Fibroblast of skin of right biceps (primary cell): ENCODE data around the gene IQCE.
"Not testable (repeated sequence)": the region's sequence is repeated elsewhere in the genome, so short reads cannot be mapped to it uniquely, and the experiment has no call there.

Experiments used
- DNase-seq: peaks from one replicate; pipeline ENCODE4 v3.0.0-alpha.2; 2013

The IQCE gene

GRCh38 chr7:2582006-2582735, 23.4 kb downstream of the IQCE start:
- DNase-seq = no peak

GRCh38 chr7:2583798-2584580, 25.2 kb downstream of the IQCE start:
- DNase-seq = no peak

DNA sequence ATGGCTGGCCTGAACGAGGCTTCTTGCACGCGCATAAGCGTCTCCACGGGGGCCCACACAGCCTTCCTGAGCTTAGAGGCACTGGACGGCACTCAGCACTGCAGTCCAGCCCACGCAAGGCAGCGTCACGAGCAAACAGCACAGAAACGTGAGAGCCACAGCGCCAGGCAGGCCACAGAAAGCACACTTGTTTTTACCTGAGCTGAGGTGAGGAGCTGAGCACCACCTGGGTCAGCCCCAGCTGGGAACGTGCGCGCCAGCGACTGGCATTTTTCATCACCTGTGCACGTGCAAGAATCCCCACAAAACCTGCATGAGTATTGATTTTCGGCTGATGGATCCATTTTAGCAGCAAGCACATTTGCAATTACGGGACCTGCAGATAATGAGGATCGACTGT, 26.7 kb downstream of the IQCE start:
- DNase-seq = no peak

GRCh38 chr7:2586326-2587020, 27.7 kb downstream of the IQCE start:
- no peak for DNase-seq

GRCh38 chr7:2587134-2587533, 28.4 kb downstream of the IQCE start:
- DNase-seq = no peak

- DNase-seq = no peak
Observed at GRCh38 chr7:2587778-2588177, 29.0 kb downstream of the IQCE start.

DNA sequence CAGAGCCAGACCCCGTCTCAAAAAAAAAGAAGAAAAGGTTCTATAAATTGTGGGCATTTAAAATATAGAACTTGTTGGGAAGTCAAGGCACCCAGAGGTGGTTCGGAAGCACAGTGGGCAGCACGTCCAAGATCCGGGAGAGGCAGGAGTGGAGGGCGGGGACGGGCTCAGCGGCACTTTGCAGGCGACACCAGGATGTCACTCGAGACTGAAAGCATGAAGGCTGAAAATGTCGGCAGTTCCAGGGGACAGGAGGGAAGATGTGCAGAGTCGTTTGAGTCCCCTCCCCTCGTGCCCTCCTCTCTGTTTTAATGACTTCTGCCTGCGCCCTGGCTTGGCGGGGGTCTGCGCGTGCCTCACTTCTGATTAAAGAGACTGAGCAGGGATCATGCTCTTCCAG, 30.6 kb downstream of the IQCE start:
- DNase-seq = no peak

DNA sequence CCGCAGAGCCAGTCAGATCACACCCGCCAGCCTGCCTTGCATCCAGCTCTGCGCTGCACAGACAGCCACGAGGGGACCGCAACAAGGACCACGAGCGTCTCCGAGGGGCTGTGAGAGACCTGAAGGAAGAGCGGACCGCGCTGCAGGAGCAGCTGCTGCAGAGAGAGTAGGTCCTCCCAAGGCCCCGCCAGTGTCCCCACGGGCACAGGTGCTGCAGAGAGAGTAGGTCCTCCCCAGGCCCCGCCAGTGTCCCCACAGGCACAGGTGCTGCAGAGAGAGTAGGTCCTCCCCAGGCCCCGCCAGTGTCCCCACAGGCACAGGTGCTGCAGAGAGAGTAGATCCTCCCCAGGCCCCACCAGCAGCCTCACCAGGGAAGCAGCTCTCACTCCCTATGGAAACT, 31.2 kb downstream of the IQCE start:
- DNase-seq = not testable (repeated sequence)

- DNase-seq = no peak
Observed at GRCh38 chr7:2592375-2592865, 33.6 kb downstream of the IQCE start.

DNA sequence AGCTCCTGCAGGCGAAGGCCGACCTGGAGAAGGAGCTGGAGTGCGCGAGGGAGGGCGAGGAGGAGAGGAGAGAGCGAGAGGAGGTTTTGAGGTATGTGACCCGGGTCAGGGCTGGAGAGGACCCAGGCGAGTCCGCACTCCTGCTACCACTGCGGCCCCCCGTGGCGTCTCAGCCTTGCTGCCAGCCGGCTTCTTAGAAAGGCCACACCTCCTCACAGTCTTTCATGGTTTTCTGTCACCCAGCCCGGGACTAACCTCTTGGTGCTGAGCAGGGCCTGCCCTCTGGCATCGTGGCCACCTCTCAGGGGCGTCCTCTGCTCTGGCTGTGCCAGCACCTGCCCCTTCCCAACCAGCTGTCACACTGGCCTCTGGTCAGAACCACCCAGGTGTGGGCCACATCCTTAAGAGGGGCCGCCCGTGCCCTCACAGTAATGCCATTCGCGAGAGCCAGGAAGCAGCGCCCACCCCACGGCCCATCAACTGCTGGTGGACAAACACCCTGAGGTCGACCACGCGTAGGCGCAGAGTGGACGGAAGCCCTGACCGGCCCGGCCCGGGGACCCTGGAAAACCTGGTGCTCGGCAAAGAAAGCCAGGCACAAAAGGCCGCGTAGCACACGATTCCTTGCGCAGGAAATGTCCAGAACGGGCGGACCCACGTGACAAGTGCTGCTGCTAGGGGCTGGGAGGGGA, 34.4 kb downstream of the IQCE start:
- no peak for DNase-seq

DNA sequence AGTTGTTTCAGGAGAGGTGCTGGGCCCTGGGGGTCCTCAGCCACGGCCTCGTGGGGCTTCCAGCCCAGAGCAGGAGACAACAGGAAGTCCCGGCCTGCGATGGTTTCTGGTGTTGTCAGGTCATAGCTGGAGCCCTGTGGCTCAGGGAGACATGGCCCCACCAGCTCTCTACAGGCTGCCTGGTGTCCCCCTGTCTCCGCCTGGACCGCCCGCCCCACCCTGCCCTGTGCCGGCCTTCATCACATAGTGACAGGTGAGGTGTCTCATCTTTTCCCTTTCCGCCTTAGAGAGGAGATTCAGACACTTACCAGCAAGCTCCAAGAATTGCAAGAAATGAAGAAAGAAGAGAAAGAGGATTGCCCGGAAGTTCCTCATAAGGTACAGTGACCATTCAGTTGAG, 35.8 kb downstream of the IQCE start:
- no peak for DNase-seq

GRCh38 chr7:2595258-2595860, 36.6 kb downstream of the IQCE start:
- DNase-seq = no peak

- DNase-seq = no peak
Observed at GRCh38 chr7:2596464-2597272, 37.9 kb downstream of the IQCE start.

DNA sequence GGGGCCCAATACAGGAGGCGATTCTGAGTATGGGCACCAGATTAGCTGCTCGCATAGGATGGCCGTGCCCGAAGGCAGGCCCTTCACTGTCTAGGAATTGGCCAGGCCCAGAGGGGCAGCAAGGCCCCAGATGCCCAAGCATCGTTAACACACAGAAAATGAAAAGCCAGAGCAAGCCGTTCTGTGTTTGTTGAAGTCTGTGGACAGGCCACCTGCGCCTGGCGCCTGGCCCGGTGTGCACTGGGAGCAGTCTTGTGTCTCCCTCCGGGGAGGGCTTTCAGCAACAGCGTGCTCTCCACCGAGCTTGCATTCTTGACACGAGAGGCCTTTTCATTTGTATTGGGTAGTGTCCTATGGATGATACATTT, 38.5 kb downstream of the IQCE start:
- no peak for DNase-seq

- no peak for DNase-seq
Observed at GRCh38 chr7:2598154-2598823, 39.5 kb downstream of the IQCE start.

- no peak for DNase-seq
Observed at GRCh38 chr7:2601065-2601464, 42.3 kb downstream of the IQCE start.

GRCh38 chr7:2601907-2602306, 43.1 kb downstream of the IQCE start:
- DNase-seq = no peak

- DNase-seq = no peak
Observed at GRCh38 chr7:2602406-2603043, 43.7 kb downstream of the IQCE start.

GRCh38 chr7:2603044-2603965, 44.5 kb downstream of the IQCE start:
- no peak for DNase-seq
